K562 (cell line): ENCODE measurements around the gene GCNT2. TPM values are rescaled to one million over a fixed set of nuclear protein-coding genes. Genes with fewer than 3 reads are reported as not detected.

ENCODE experiments used
- ATAC-seq: fragments of 200-7000 bp; cut with Tn5 transposase; 3 replicates; pipeline ENCODE4 v1.9.1; 2020; ENCODE audit warnings: moderate library complexity
- BruUV-seq: library from RNA; stranded (reverse); fragments of 400-500 nt; replicated peaks from 2 replicates; lab custom pipeline; 2021; lab: Mats Ljungman, UMichigan
- CTCF ChIA-PET: fragments of 300-600 bp; formaldehyde crosslinking; extraction: SDS; loops from one replicate; lab custom pipeline; 2021; ENCODE audit warnings: low intra/inter-chr PET ratio; lab: Yijun Ruan, JAX
- POLR2A ChIA-PET: fragments of 300-600, 350-650 bp; sonication (Branson Sonifier 250); formaldehyde crosslinking; extraction: SDS; loops from one replicate; lab custom pipeline; 2021; ENCODE audit warnings: antibody characterized with exemption, inconsistent platforms; lab: Yijun Ruan, JAX
- DNase-seq, 4 experiments: peaks; one replicate each; pipeline versions ENCODE4 v3.0.0 to v3.0.0-alpha.2; 2011 to 2018; ENCODE audit warnings: low spot score in 3 of 4, mixed read lengths in 3 of 4; ENCODE audit errors: extremely low read depth in 1 of 4
- FAIRE-seq: peaks from 2 replicates; lab custom pipeline; 2011; peaks lifted over from hg19 to GRCh38; lab: Jason Lieb, UNC
- H2AFZ ChIP-seq: 2 replicates; pipeline ENCODE4 v1.6.0; 2011; ENCODE audit warnings: low read depth, low read length, control low read depth, inconsistent platforms
- H3K27ac ChIP-seq: fragments of 200-600 bp; 3 replicates; pipeline ENCODE4 v1.8.0; 2011; ENCODE audit warnings: low read depth, mild to moderate bottlenecking, control low read depth, inconsistent platforms, low read length, moderate library complexity, mixed read lengths; ENCODE audit errors: extremely low read depth
- H3K27me3 ChIP-seq, 2 experiments: fragments of 300-600 bp in 1 of 2; 2 replicates in 1 of 2; 3 replicates in 1 of 2; pipeline versions ENCODE4 v1.6.0 to v1.8.0; 2011; ENCODE audit warnings: inconsistent platforms in 2 of 2, low read length in 2 of 2, mild to moderate bottlenecking in 1 of 2, mixed read lengths in 1 of 2, moderate library complexity in 1 of 2; ENCODE audit not compliant: control insufficient read depth in 2 of 2, insufficient read depth in 2 of 2
- H3K36me3 ChIP-seq: fragments of 300-600 bp; 3 replicates; pipeline ENCODE4 v1.8.0; 2011; ENCODE audit warnings: mild to moderate bottlenecking, low read length, inconsistent platforms; ENCODE audit not compliant: control insufficient read depth, insufficient read depth
- H3K4me1 ChIP-seq, 2 experiments: fragments of 200-600 bp in 1 of 2; replicated peaks in 1 of 2; 2 replicates in 1 of 2; 3 replicates in 1 of 2; pipeline versions ENCODE4 v1.5.1 to v1.8.0; 2011; ENCODE audit warnings: inconsistent platforms in 2 of 2, low read length in 2 of 2, mild to moderate bottlenecking in 1 of 2, mixed read lengths in 1 of 2, moderate library complexity in 1 of 2; ENCODE audit not compliant: control insufficient read depth in 2 of 2, insufficient read depth in 2 of 2
- H3K4me2 ChIP-seq: 2 replicates; pipeline ENCODE4 v1.6.1; 2011; ENCODE audit warnings: low read length, control low read depth, inconsistent platforms, mixed read lengths; ENCODE audit not compliant: insufficient read depth
- H3K4me3 ChIP-seq: fragments of 200-600 bp; sonication (generic), shearing (Covaris generic); 2 replicates; pipeline ENCODE4 v1.5.1; 2016; ENCODE audit warnings: control low read depth, inconsistent platforms
- H3K79me2 ChIP-seq: fragments of 200-600 bp; 3 replicates; pipeline ENCODE4 v1.8.0; 2011; ENCODE audit warnings: low read length, inconsistent platforms; ENCODE audit not compliant: control insufficient read depth, insufficient read depth
- H3K9ac ChIP-seq, 2 experiments: 2 replicates each; pipeline versions ENCODE4 v1.6.0 to v1.6.1; 2011; ENCODE audit warnings: low read depth in 2 of 2, low read length in 2 of 2, control low read depth in 1 of 2, inconsistent platforms in 1 of 2, mild to moderate bottlenecking in 1 of 2, mixed read lengths in 1 of 2; ENCODE audit not compliant: insufficient read depth in 1 of 2
- H3K9me1 ChIP-seq: one replicate; pipeline ENCODE4 v1.6.0; 2011; ENCODE audit warnings: inconsistent platforms, mild to moderate bottlenecking, low read length, moderate library complexity; ENCODE audit not compliant: control insufficient read depth, insufficient read depth
- H3K9me3 ChIP-seq: replicated peaks from 2 replicates; pipeline ENCODE4 v1.5.1; 2011; ENCODE audit warnings: low read depth, low read length, inconsistent platforms; ENCODE audit not compliant: control insufficient read depth, insufficient read depth
- H4K20me1 ChIP-seq: replicated peaks from 2 replicates; pipeline ENCODE4 v1.6.1; 2011; ENCODE audit warnings: low read length, inconsistent platforms, mixed read lengths; ENCODE audit not compliant: control insufficient read depth, insufficient read depth
- ETV5 ChIP-seq: sonication (generic); formaldehyde crosslinking; IDR thresholded peaks from 2 replicates; pipeline ENCODE4 v1.4.0; 2020; ENCODE audit warnings: low read depth, mild to moderate bottlenecking, missing genetic modification reagents
- GATAD2A ChIP-seq: fragments of 450-650 bp; IDR thresholded peaks from 2 replicates; pipeline ENCODE4 v1.6.1; 2017
- PCBP2 ChIP-seq: fragments of 200-400 bp; formaldehyde crosslinking; IDR thresholded peaks from 2 replicates; pipeline ENCODE4 v1.6.1; 2018; ENCODE audit warnings: low read length, low read depth, mild to moderate bottlenecking, moderate library complexity; ENCODE audit not compliant: poor library complexity, severe bottlenecking
- SETDB1 ChIP-seq: IDR thresholded peaks from one replicate; pipeline ENCODE4 v1.6.1; 2012; ENCODE audit warnings: low read length, control low read depth, inconsistent platforms
- SIN3A ChIP-seq, 2 experiments: fragments of 150-350 bp in 1 of 2; IDR thresholded peaks; 2 replicates each; pipeline ENCODE4 v1.6.1; 2011 to 2016; ENCODE audit warnings: borderline replicate concordance in 2 of 2, low read depth in 2 of 2, low read length in 2 of 2, mild to moderate bottlenecking in 2 of 2, moderate library complexity in 2 of 2; ENCODE audit not compliant: control insufficient read depth in 1 of 2
- SRSF1 ChIP-seq: fragments of 200-400 bp; formaldehyde crosslinking; IDR thresholded peaks from 2 replicates; pipeline ENCODE4 v1.6.1; 2017; ENCODE audit warnings: mild to moderate bottlenecking, low read depth, low read length, moderate library complexity
- U2AF2 ChIP-seq: fragments of 200-400 bp; formaldehyde crosslinking; optimal IDR thresholded peaks from 2 replicates; pipeline ENCODE3; 2017; ENCODE audit warnings: low read depth, mild to moderate bottlenecking, low read length
- ZBTB1 ChIP-seq: sonication (generic); formaldehyde crosslinking; IDR thresholded peaks from 2 replicates; pipeline ENCODE4 v1.8.1; 2023; ENCODE audit warnings: missing genetic modification reagents, low read depth, mild to moderate bottlenecking, borderline replicate concordance
- WGBS: fragments of 100-300 bp; shearing (Covaris generic); methylation state at CpG from one replicate; pipeline ENCODE4 v1.1.6; 2016; ENCODE audit warnings: low coverage, mixed read lengths; ENCODE audit not compliant: insufficient coverage; ENCODE audit errors: missing lambda C conversion rate; 5-methylcytosine and 5-hydroxymethylcytosine counted together
- in situ Hi-C: fragments of 300-500 bp; cut with MboI; formaldehyde crosslinking; loops from 4 replicates; pipeline ENCODE4 v1.15.0; 2018; ENCODE audit warnings: inconsistent platforms, mixed read lengths
- intact Hi-C: fragments of 100-400 bp; cut with micrococcal nuclease; formaldehyde crosslinking; loops from 2 replicates; pipeline ENCODE4 v1.14.2; 2022
- polyA plus RNA-seq, 8 experiments: library from polyadenylated mRNA; depleted of rRNA in 4 of 8; stranded (reverse) in 5 of 8; unstranded in 3 of 8; fragments of >200 nt; fragmentation: Nextera tagmentation in 2 of 8; fragmentation: Illumina TruSeq in 1 of 8; extraction: Ambion mirVana in 2 of 8; extraction: Trizol in 1 of 8; gene quantifications; 2 replicates each; pipeline versions ENCODE4 v1.2.1 to v1.2.3, GENCODE V29; 2011 to 2014; ENCODE audit warnings: inconsistent platforms in 1 of 8, missing spikeins in 1 of 8
- total RNA-seq, 7 experiments: library from RNA; depleted of rRNA in 6 of 7; stranded (reverse); fragments of >200 nt in 6 of 7; fragmentation: Illumina TruSeq in 2 of 7; extraction: Trizol in 2 of 7; gene quantifications; 2 replicates each; pipeline versions ENCODE4 v1.2.1 to v1.2.3, GENCODE V29; 2011 to 2021; ENCODE audit warnings: low replicate concordance in 1 of 7

GCNT2 gene
- total and polyA plus RNA-seq, 9 of the 15 experiments (the other 6 are each of a cell fraction or from before 2014, with no cell fraction given): 0.78 to 2.6 (median 1.6) TPM

- BruUV-seq: no TSS peak
- H3K4me3 ChIP-seq: no peak overlapping the region
- intact Hi-C loops: no loop called here
- 16% methylated on average over 9 of the region's 9 CpGs for WGBS
- peaks cover 37 to 60% of the 10 kb centered on the region in 2 experiments for H3K27me3 ChIP-seq
- DNase-seq: no peak
- no peaks in the 10 kb centered on the region for H3K79me2 ChIP-seq
- no peak for ATAC-seq
- no peaks in the 10 kb centered on the region for H3K36me3 ChIP-seq
- FAIRE-seq: no peak
- ChIA-PET POLR2A (interaction anchor here (1.3 kb wide), 1 partner anchor 15 kb away, joined by 3 read pairs; no protein-coding TSS in a partner anchor), CTCF (no interaction called here)
- no peak overlapping the region for H2AFZ ChIP-seq
- no peaks in the 10 kb centered on the region for H3K9me1 ChIP-seq
- TF ChIP-seq SIN3A (IDR thresholded peaks at IDR 0.05; ENCODE audit: borderline replicate concordance in 2 of 2, control insufficient read depth in 1 of 2, low read depth in 2 of 2, low read length in 2 of 2) (no peak), SETDB1 (no peak), U2AF2 (no peak), GATAD2A (no peak), ETV5 (CRISPR knock-in tag) (no peak), ZBTB1 (CRISPR knock-in tag) (no peak), PCBP2 (no peak), SRSF1 (no peak)
- no peaks in the 10 kb centered on the region for H4K20me1 ChIP-seq
- in situ Hi-C loops: no loop called here
- H3K4me1 ChIP-seq: no peaks in the 10 kb centered on the region
- no peaks in the 10 kb centered on the region for H3K9me3 ChIP-seq
- H3K9ac ChIP-seq: no peak overlapping the region
- H3K27ac ChIP-seq: no peak overlapping the region
- H3K4me2 ChIP-seq: no peak overlapping the region
Observed at GRCh38 chr6:10559522-10560152, 38.5 kb downstream of the GCNT2 start.
